GM19468 (cell line): ENCODE data around the gene OLFM4.

Source experiments
- ATAC-seq: cut with Tn5 transposase; IDR thresholded peaks from one replicate; pipeline ENCODE4 v1.9.1; 2021; ENCODE audit warnings: mild to moderate bottlenecking, moderate library complexity, moderate number of reproducible peaks; ENCODE audit not compliant: unreplicated experiment; ENCODE audit errors: extremely low read depth

OLFM4 gene

GRCh38 chr13:53028637-53029203, at the start of gene OLFM4:
Gene OLFM4, plus strand, starts transcription at chr13:53028813. Its CDS starts 24 bp downstream, at chr13:53028837.
- no peak for ATAC-seq

GRCh38 chr13:52978989-52979388, 49.6 kb upstream of the OLFM4 start:
- ATAC-seq = no peak

- no peak for ATAC-seq
These were observed 47.9 kb upstream of the OLFM4 start for GRCh38 chr13:52980695-52981094.

- no peak for ATAC-seq
These were observed 44.8 kb upstream of the OLFM4 start for GRCh38 chr13:52983836-52984235.

- ATAC-seq = no peak
These were observed 43.7 kb upstream of the OLFM4 start for GRCh38 chr13:52984881-52985363.

GRCh38 chr13:52991344-52992020, 37.1 kb upstream of the OLFM4 start:
- ATAC-seq = no peak

GRCh38 chr13:52992110-52992509, 36.5 kb upstream of the OLFM4 start:
- ATAC-seq = no peak

GRCh38 chr13:52994051-52994450, 34.6 kb upstream of the OLFM4 start:
- ATAC-seq = no peak

- ATAC-seq = no peak
These were observed 33.7 kb upstream of the OLFM4 start for GRCh38 chr13:52994865-52995264.

GRCh38 chr13:52995946-52996345, 32.7 kb upstream of the OLFM4 start:
- ATAC-seq = no peak

GRCh38 chr13:52997951-52998876, 30.4 kb upstream of the OLFM4 start:
- no peak for ATAC-seq

GRCh38 chr13:52999093-52999696, 29.4 kb upstream of the OLFM4 start:
- no peak for ATAC-seq

GRCh38 chr13:53001444-53002225, 27.0 kb upstream of the OLFM4 start:
- no peak for ATAC-seq

- no peak for ATAC-seq
These were observed 24.0 kb upstream of the OLFM4 start for GRCh38 chr13:53004573-53004972.

- no peak for ATAC-seq
These were observed 23.0 kb upstream of the OLFM4 start for GRCh38 chr13:53005626-53006025.

- ATAC-seq = no peak
These were observed 20.7 kb upstream of the OLFM4 start for GRCh38 chr13:53007872-53008271.

GRCh38 chr13:53010374-53011105, 18.1 kb upstream of the OLFM4 start:
- ATAC-seq = no peak

GRCh38 chr13:53012707-53013106, 15.9 kb upstream of the OLFM4 start:
- ATAC-seq = no peak

- ATAC-seq = no peak
These were observed 15.5 kb upstream of the OLFM4 start for GRCh38 chr13:53013113-53013512.
